ENCODE data around the gene ARHGAP42. TPM values are rescaled to one million over a fixed set of nuclear protein-coding genes. Genes with fewer than 3 reads are reported as not detected.
A peak's percentile ranks its signal among the peaks of the same experiment; 100 is the strongest.

ARHGAP42 gene
- total and polyA plus RNA-seq, 2 of the 4 experiments (the other 2 are of a cell fraction): 2.9 to 7.3 TPM

DNA sequence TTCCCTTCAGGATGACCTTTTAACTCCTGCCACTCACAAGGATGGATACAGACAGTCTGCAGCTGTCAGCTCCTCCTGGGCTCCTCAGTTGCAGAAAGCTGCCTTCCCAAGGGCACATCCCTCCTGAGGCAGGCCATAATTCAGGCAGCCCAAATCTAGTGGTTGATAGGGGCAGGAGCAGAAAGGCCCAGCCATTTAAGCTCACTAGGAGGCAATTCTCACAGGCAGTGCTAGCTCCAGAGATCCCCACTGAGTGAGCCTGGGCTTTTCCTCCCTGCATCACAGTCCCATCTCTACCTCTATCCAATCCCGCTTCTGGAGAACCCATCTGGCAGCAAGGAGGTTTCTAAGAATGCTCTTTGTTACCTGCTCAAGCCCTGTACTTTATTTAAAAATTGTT is 200.6 kb downstream of the ARHGAP42 start:
- Histone ChIP-seq H3K9ac (ENCODE audit: low read depth, low read length) (no peak overlapping the region), H3K4me3 (ENCODE audit: insufficient read depth, low read depth, low read length) (no peak overlapping the region), H3K9me3 (ENCODE audit: control insufficient read depth, insufficient read depth, low read length) (no peaks in the 10 kb centered on the region), H3K9me1 (ENCODE audit: insufficient read depth, low read length) (peaks cover 6% of the 10 kb centered on the region), H2BK5ac (ENCODE audit: low read depth, low read length, poor library complexity, severe bottlenecking) (no peak overlapping the region), H2AK5ac (ENCODE audit: low read depth, low read length) (peak overlapping the region; percentile 3; the same call in 1 of the 2 replicates), H4K5ac (ENCODE audit: low read depth, low read length) (no peak overlapping the region), H3K18ac (ENCODE audit: low read depth, low read length) (no peak overlapping the region), H4K8ac (ENCODE audit: low read depth in 2 of 2, low read length in 2 of 2) (no peak overlapping the region), H4K91ac (ENCODE audit: insufficient read depth, low read depth, low read length) (no peak overlapping the region), H3K27me3 (ENCODE audit: control insufficient read depth, insufficient read depth, low read length) (no peaks in the 10 kb centered on the region), H3K14ac (replicated peaks; ENCODE audit: low read depth, low read length) (no peak overlapping the region; the same call in 1 of the 2 replicates), H2AK9ac (replicated peaks; ENCODE audit: low read depth, low read length, poor library complexity) (no peak overlapping the region), H3K36me3 (ENCODE audit: control insufficient read depth, insufficient read depth, low read length) (no peaks in the 10 kb centered on the region), H3K27ac (ENCODE audit: insufficient read depth, low read length) (no peak overlapping the region), H3K56ac (ENCODE audit: extremely low read depth, insufficient read depth, low read length) (no peak overlapping the region), H3K4me2 (ENCODE audit: low read depth, low read length) (no peak overlapping the region), H3K79me1 (ENCODE audit: low read depth in 1 of 2, low read length in 2 of 2) (peaks cover 2 to 15% of the 10 kb centered on the region in 2 experiments; a peak in 3 of 4 replicates), H3K23ac (ENCODE audit: low read depth, low read length) (no peak overlapping the region), H3K4ac (ENCODE audit: low read depth, low read length) (no peak overlapping the region), H2BK120ac (ENCODE audit: low read depth, low read length) (no peak overlapping the region), H3K4me1 (ENCODE audit: control insufficient read depth, insufficient read depth, low read length) (peaks cover 6% of the 10 kb centered on the region), H2BK15ac (ENCODE audit: low read depth, low read length) (0 out of 3 replicates have a peak overlapping the region, but pooled peaks have one; percentile 51), H4K20me1 (ENCODE audit: insufficient read depth, low read length) (no peaks in the 10 kb centered on the region), H2BK20ac (ENCODE audit: low read depth, low read length) (peak overlapping the region; percentile 20; the same call in 1 of the 2 replicates), H2AFZ (replicated peaks; ENCODE audit: low read length, poor library complexity) (no peak overlapping the region)
- TF ChIP-seq, protein P1, sequence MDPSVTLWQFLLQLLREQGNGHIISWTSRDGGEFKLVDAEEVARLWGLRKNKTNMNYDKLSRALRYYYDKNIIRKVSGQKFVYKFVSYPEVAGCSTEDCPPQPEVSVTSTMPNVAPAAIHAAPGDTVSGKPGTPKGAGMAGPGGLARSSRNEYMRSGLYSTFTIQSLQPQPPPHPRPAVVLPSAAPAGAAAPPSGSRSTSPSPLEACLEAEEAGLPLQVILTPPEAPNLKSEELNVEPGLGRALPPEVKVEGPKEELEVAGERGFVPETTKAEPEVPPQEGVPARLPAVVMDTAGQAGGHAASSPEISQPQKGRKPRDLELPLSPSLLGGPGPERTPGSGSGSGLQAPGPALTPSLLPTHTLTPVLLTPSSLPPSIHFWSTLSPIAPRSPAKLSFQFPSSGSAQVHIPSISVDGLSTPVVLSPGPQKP (IDR thresholded peaks at IDR 0.05; ENCODE audit: borderline replicate concordance, low read depth, low read length): no peak
- TF ChIP-seq POLR2A (IDR thresholded peaks at IDR 0.05; ENCODE audit: low read depth, low read length) (no peak), MAFK (IDR thresholded peaks at IDR 0.05; ENCODE audit: low read depth, low read length) (no peak), FOS (IDR thresholded peaks at IDR 0.05; ENCODE audit: low read depth, low read length) (no peak), RCOR1 (IDR thresholded peaks at IDR 0.05; ENCODE audit: insufficient replicate concordance, low read length) (no peak), MAZ (IDR thresholded peaks at IDR 0.05; ENCODE audit: borderline replicate concordance, low read depth, low read length) (no peak), CEBPB (IDR thresholded peaks at IDR 0.05; ENCODE audit: low read depth, low read length) (no peak), NFE2L2 (IDR thresholded peaks at IDR 0.05; ENCODE audit: low read depth, low read length) (no peak), CHD1 (IDR thresholded peaks at IDR 0.05; ENCODE audit: low read depth, low read length) (no peak), RFX5 (IDR thresholded peaks at IDR 0.05; ENCODE audit: low read depth, low read length) (no peak), SMC3 (IDR thresholded peaks at IDR 0.05; ENCODE audit: low read depth, low read length) (no peak), RAD21 (IDR thresholded peaks at IDR 0.05; ENCODE audit: low read length) (no peak), MXI1 (IDR thresholded peaks at IDR 0.05; ENCODE audit: borderline replicate concordance, low read depth, low read length) (no peak), BHLHE40 (IDR thresholded peaks at IDR 0.05; ENCODE audit: low read depth, low read length) (no peak)
- TF ChIP-seq, protein P2, sequence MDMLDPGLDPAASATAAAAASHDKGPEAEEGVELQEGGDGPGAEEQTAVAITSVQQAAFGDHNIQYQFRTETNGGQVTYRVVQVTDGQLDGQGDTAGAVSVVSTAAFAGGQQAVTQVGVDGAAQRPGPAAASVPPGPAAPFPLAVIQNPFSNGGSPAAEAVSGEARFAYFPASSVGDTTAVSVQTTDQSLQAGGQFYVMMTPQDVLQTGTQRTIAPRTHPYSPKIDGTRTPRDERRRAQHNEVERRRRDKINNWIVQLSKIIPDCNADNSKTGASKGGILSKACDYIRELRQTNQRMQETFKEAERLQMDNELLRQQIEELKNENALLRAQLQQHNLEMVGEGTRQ (IDR thresholded peaks at IDR 0.05; ENCODE audit: low read depth, low read length): no peak
- TF ChIP-seq, protein P3, sequence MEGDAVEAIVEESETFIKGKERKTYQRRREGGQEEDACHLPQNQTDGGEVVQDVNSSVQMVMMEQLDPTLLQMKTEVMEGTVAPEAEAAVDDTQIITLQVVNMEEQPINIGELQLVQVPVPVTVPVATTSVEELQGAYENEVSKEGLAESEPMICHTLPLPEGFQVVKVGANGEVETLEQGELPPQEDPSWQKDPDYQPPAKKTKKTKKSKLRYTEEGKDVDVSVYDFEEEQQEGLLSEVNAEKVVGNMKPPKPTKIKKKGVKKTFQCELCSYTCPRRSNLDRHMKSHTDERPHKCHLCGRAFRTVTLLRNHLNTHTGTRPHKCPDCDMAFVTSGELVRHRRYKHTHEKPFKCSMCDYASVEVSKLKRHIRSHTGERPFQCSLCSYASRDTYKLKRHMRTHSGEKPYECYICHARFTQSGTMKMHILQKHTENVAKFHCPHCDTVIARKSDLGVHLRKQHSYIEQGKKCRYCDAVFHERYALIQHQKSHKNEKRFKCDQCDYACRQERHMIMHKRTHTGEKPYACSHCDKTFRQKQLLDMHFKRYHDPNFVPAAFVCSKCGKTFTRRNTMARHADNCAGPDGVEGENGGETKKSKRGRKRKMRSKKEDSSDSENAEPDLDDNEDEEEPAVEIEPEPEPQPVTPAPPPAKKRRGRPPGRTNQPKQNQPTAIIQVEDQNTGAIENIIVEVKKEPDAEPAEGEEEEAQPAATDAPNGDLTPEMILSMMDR (conservative IDR thresholded peaks at IDR 0.05; ENCODE audit: low read depth, low read length): no peak
- dilution Hi-C loops (cut with HindIII; ENCODE audit: low sequenced_read_pairs, unreplicated experiment) (no loop called here), in situ Hi-C loops (cut with MboI; ENCODE audit: low sequenced_read_pairs) (no loop called here), intact Hi-C loops (cut with micrococcal nuclease) (no loop called here)
- POLR2A ChIA-PET (ENCODE audit: unreplicated experiment): no interaction called here
- CTCF ChIA-PET: no interaction called here
- no CpG with 5 or more reads among the region's 1 CpG for WGBS, 2 experiments (ENCODE audit: extremely low coverage in 2 of 2, insufficient read length in 1 of 2)
- ATAC-seq (ENCODE audit: low read depth) (no peak), DNase-seq (no peak)
- no TSS peak for BruUV-seq (replicated peaks)

Measured in IMR-90 (cell line).